Glomerular visceral epithelial cell (primary cell): Measurements from ENCODE around the gene SYK.

Experiments
- DNase-seq: peaks from one replicate; pipeline ENCODE4 v3.0.0-alpha.2; 2016; ENCODE audit errors: extremely low spot score

SYK gene

DNA sequence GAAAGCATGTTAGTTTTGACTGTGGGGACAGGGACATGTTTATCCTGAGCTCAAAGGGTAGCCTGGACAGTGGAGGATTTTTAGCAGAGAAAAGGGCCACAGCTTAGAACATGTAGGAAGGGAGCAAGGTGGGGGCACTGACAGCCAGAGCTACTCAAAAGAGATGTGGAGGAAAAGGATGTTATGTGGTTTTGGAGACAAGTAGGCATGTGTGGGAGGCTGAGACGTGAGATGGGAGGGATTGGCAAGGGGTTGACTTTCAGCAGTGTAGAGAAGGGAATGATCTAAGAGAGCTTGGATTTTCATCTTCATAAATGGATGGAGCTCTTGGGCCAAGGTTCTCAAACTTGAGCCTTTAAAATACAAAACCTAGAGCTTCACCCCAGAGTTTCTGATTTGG is 24.0 kb downstream of the SYK start:
- DNase-seq, result no peak

DNA sequence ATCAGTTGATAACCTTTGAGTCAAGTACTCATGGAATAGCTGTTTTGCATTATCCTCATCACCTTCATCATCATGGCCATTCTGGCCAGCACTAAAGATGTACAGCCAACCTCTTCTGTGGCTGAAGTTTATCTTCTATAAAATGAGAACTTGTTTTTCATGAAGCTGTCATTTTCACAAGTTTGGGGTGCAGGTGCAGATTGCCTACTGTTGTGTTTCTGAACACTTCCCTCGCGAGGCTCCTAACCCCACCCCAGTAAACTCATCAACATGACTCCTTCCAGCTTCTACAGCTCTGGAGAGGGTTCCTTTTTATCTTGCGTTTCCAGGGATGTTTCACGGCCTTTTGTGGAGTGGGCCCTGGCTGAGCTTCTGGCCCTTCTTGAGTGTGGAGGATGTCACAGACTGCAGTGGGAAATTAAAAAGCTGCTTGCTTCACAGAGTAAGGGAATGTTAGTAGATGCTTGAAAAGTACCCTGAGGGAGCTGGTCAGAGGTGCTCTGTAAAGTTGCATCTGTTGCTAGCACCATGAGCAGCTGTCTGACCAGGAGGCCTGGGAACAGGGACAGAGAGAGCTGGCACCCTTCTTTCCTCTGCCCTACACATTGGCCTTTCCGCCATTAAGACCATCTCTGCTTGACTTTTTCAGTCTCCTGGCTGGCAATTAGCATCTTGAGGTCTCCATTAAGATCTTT is 24.9 kb downstream of the SYK start:
- no peak for DNase-seq

DNA sequence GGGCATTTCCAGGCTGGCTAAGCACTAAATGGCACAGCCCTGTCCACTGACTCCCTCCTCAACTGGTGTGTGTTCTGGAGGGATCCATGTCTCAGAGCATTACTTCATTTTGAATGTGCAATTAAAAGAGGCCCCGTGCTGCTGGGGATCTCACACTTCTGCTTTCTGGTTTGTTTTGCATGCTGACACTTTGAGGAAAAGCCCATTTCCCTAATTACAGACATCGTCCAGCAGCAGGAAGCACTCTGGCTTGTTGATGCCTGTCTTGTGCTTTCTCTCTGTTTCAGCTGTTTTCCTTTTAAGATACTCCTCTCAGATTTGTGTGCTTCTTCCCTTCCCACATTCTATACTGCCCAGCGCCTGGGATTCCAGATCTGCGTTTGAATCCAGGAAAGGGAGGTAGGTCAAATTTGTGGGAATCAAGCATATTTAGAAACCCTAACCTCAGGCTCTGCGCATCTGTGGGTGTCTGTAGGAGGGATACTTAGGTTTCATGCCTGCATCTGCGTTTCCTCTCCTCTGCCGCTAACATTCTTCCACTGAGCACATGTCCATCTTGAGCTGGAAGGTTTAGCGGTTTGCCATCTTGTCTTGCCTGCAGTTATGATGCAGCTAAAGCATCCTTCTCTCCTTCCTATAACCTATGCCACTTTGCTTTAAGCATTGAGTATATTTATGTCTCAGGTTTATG is 25.7 kb downstream of the SYK start:
- DNase-seq, result no peak

DNA sequence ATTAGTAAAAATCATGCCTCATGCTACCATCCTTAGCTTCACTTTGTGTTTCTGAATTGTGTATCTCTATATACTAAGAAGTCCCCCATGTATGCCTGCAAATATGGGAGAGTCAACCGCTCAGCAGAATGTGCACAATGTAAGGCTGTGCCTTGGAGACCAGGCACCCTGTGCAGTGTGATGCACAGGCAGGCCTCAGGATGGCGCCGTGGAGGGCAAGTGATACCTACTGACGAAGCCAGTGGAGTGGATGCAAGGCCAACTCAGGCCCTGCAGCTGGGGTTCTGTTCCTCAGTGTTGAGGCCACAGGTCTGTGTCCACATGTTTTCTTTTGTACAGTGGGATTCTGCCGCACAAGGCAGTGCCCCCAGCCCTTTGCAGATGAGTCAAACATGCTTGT is 28.4 kb downstream of the SYK start:
- no peak for DNase-seq

DNA sequence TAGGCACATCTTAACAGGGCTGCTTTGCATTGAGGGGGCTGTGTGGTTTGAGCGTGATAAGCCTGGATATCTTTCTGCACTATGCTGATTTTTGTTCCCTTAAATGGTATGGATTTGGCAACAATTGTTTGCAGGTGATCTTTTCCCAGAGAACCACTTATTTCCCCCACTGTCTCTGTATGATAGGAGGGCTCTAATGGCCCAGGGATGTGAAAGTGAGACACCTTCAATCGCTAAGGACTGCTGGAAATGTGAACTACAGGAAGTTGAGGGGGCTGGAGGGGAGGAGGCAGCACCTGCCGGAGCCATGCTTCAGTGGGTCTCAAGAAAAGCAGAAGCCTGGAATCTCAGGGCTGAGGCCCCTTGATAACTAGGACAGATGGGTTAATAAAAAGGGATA is 29.4 kb downstream of the SYK start:
- DNase-seq, result no peak

DNA sequence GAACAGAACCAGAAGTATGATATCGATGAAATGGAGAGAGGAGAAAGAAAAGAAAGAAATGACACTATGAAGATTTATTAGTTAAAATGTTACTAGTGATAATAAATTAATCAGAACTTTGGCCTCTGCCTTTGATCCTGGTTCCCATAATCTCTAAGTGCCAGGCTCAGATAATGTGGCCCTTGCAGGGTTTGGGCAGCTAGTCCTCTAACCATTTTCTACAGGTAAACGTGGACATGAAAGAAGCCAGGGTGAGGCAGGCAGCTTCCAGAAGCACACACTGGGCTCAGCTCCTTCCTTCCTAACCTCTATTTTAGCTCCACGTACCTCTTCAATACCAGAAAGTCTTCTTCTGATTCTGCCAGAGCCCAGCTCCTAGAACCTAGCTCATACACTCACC is 30.6 kb downstream of the SYK start:
- DNase-seq, result no peak

DNA sequence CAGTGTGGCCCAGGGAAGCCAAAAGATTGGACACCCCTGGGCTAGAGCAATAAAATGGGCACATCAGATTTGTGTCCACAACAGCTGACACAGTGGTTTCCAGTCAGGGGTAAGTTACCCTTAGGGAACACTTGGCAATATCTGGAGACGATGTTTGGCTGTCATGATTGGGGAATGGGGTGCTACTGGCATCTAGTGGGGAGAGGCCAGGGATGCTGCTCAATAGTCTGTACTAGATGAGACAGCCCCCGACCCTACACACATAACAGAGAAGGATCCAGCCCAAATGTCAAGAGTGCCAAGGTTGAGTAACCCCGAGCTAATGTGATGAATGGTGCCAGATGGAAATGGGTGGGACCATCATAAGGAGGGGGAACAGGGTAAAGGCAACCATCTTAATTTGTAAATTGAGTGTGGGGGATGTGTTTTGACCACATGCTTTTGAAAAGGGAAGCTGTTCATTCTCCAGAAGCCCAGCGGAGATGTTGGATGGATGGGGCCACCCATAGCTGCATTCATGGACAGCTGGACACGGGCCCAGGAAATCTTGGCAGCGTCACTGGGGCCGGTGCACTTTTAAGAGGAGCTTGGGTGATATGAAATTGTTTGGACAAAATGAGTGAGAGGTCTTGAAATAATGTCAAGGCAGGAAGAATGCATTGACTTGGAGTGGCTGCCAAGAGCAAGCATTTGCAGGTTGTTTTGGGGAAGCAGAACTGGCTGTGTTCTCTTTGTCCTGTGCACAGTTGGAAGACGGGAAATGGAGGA is 33.4 kb downstream of the SYK start:
- no peak for DNase-seq

DNA sequence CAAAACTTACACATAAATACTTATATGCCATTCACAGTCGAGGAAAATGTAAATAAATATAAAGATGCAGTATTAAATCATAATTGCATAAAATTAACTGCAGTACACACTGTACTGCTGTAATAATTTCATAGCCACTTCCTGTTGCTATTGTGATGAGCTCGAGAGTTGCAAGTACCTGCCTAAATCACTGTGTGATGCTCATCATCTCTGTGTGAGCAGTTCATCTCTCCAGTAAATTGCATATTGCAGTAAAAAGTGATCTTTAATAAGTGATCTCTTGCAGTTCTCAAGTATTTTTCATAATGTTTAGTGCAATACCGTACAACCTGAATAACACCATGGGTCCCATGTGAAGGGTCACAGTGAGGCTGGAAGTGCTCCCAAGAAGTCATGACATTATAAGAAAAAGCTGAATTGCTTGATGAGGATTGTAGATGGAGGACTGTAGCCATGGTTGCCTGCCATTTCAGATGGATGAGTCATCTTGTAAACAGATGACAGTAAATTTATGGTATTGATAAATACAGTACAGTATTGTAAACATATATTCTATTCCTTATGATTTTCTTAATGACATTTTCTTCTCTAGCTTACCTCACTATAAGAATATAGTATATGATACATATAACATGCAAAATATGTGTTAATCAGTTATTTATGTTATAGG is 34.9 kb downstream of the SYK start:
- no peak for DNase-seq

DNA sequence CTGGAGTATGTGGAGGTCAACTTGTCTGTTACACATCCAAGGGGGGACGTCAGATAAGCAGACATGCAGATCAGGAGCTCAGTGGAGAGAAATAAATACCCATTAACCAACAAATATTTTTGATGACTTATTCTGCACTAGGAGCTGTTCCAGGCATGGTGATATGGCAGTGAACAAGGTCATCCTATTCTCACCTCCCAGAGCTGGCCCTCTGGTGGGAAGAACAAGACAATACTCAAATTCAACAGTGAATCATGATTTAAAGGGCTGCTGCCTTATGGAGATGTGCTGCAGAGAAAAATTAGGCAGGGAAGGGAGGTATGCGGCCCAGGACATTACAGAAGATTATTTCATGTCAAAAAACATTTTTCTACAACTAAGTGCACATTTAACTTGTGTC is 36.5 kb downstream of the SYK start:
- peak; percentile 11 for DNase-seq

DNA sequence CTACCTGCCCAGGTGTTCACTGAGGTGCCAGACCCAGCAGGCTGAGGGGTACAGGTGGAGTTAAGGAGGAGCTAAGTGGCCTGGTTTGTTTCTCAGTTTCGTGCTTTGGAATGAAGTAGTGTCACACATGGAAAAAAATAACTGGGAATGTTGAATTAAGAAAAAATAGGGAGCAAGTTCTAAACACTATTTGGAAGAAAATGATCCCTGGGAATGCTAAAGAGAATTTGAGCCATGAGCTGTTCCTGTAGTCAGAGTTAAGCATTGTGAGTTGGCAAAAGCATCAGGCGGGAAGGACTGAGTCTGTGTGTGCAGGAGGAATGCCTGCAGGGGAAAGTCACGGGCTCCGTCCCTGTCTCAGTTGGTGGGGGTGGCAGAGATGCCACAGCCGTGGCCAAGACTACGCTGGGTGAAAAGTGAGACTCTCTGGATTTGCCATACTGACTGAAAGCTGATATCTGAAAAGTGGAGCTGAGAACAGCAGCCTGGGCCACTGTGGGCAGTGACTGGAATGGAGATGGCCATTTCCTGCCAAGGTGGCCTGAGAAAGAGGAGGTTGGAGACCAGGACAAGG is 37.0 kb downstream of the SYK start:
- DNase-seq, result no peak

DNA sequence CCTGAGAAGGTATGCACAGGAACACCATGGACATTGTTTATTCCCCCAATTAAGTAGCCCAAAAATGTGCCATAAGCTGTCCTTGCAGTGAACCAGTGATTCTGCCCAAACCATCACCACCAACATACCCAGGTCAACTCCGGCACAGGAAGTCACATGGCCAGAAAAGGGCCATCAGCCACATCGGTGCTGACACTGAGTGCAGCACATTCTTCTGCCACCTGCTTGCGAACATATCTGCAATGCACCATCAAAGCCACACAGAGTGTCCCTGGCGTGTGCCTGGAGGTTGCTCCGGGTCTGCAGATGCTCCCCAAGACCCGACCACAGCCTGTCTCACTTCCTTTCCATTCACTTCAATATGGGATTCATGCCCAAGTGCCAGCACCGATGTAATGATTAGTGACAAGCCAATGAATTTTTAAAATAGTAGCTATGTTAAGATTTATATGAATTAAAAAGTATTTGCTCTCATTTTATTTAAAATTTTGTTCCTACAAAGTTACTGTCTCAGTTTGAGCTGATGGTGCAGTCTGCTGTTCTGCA is 37.6 kb downstream of the SYK start:
- no peak for DNase-seq

DNA sequence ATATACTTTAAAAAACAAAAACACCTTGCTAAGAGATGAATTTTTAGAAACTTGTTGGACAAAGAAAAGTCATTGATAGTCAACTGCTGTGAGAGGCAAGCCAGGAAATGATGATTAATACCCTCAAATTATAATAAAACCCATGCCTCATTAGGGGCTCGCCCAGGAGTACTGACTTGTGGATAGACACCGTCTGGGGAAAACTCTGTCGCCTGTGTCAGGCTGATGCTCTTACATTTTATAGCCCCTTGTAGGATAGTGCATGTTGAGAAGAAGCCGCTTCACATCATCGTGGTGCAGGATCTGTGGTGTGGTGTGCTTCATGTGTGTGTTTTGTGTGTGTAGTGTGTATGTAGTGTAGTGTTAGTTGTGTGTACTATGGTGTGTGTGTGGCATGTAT is 39.1 kb downstream of the SYK start:
- DNase-seq, result no peak

DNA sequence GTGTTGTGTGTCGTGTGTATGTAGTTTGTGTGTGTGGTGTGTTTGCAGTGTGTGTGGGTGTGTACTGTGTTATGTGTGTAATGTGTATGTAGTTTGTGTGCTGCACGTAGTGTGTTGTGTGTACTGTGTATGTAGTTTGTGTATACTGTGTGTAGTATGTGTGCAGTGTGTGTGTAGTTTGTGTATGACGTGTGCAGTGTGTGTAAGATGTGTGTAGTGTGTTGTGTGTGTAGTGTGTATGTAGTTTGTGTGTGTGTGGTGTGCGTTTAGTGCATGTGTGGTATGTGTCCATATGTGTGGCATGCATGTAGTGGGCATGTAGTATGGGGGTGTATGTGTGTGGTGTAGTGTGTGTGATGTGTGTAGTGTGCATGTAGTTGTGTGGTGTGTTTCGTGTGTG is 39.6 kb downstream of the SYK start:
- DNase-seq, result no peak

DNA sequence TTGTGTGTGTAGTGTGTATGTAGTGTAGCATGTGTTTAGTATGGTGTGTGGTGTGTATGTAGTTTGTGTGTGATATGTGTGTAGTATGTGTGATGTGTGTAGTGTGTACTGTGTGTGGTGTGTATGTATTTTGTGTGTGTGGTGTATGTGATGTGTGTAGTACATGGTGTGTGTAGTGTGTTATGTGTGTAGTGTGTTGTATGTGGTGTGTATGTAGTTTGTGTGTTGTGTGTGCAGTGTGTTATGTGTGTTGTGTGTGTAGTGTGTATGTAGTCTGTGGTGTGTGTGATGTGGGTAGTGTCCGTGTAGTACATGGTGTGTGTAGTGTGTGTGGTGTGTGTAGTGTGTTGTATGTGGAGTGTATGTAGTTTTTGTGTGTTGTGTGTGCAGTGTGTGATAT is 40.0 kb downstream of the SYK start:
- DNase-seq, result no peak

DNA sequence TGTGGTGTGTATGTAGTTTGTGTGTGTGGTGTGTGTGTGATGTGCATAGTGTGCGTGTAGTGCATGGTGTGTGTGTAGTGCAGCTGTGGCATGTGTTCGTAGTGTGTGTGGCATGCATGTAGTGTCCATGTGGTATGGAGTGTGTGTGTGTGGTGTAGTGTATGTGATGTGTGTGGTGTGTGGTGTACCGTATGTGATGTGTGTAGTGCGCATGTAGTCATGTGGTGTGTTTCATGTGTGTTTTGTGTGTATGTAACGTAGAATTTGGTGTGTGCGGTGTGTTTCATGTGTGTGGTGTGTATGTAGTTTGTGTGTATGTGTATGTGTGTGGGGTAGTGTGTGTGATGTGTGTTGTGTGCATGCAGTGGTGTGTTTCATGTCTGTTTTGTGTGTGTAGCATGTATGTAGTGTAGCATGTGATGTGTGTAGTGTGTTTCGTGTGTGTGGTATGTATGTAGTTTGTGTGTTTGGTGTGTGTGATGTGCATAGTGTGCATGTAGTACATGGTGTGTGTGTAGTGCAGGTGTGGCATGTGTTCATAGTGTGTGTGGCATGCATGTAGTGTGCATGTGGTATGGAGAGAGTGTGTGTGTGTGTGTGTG is 40.7 kb downstream of the SYK start:
- no peak for DNase-seq

DNA sequence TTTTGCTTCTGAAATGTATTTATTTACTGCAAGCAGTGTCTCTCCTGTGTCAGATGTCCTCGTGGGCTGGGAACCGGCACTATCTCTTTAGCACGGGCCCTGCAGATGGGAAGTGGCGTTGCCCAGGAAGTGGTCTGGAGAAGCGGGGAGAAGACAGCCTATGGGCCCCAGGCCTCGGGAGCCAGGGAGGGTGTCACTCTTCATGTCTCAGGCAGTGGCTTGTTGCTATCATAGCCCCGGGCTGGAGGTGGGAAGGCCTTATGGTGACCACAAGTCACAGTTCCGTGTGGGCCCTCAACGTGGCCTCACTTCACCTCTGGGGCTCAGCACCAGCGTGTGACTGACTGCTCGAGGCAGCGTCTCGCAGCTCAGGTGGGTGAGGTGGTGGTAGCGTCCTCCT is 41.4 kb downstream of the SYK start:
- DNase-seq, result no peak

DNA sequence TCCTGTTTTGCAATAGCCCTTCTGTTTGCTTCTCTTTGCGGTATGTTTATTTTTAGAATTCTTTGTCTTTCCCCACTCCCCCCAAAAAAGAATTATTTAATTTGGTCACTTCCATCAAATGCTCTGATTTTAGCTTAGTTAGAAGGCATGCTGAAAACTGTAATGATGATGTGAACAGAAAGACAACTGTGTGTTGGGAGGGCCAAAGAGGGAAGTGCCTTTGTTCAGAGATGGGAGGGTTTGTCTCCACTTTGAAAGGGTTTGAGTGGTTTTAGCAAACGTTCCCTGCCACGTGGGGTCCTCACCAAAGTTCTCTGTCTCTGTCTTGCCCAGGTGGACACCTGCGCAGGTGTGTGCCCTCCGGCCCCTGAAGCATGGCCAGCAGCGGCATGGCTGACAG is 41.9 kb downstream of the SYK start:
- no peak for DNase-seq

DNA sequence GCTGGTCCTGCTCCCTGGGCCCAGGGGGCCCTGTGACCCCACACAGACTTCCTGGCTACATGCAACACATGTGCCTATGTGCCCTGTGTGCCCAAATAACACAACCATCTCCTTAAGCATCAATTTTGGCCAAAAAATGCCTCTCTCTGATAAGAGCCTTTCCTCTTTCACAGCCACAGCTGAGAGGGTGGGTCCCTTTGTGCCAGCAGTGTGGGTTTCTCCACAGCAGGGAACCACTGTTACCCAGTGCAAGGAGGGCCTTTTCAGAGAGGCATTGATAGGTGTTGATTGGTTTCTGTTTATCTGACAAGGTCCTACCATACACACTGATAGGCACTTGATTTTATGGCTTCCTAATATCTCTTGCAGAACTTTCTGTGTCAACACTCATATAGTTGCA is 42.7 kb downstream of the SYK start:
- no peak for DNase-seq

DNA sequence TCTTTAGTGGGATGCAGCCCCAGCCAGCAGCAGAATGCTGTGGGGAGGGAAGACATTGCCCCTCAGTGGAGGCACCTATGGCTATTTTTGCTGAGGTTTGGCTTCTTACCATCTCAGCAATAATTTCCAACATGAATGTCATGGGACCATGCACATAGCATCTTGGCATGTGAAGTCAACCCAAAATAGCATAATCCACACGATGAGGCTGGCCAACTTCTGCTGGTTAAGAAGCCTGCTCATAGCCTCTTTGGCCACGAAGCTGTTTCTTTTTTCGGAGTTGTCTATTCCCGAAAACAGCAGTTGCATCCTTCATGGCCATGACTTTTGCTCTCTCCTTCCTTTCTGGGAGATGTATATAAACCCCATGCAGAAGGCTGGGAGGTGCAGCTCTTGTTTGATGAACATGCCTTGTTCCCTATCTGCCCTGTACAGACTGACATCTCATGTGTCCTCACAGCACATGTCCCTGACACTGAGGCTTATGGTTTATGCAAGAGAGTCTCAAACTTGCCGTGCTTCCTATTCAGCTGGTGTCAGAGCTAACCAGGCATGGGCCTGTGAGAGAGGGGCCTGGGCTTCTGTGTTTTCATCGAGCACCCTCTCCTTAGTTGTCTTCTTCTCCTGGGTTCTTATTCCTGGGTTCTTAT is 45.3 kb downstream of the SYK start:
- DNase-seq, result no peak

DNA sequence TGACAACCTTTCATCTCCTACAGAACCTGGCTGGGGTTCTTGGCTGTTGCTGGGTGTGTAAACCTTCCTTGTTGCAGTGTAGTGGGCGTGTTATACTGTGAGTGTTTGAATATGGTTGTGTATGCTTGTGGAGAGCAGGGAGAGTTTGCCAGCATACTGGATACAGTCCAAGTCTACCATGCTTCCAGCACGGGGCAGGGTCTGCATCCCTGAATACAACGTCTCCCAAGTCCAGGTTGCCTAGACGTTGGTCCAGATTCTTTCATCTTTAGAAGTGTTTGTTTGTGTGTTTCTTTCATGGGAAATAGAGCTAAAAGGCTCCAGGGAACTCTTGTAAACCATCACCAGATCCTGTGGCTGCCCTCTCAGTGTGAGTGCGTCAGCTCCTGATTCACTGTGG is 46.4 kb downstream of the SYK start:
- DNase-seq, result no peak

DNA sequence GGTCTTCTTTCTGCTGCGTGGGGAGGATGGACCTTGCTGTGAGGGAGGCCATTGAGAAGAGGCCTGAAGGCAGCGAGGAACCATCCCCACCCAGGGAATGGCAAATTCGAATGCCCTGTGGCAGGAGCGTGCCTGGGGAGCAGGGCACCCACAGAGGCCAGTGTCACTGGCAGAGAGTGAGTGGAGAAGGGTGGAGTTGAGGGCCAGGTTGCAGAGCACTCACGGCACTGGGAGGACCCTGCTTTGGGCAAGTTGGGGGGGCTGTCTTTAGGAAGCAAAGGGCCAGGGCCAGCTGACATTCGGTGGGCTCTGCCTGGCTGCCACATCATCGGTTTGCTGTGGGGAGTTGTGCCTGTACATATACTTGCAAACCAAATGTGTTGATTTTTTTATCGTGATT is 47.2 kb downstream of the SYK start:
- DNase-seq, result no peak
